SK-N-MC (cell line): Measurements from ENCODE around the gene RAVER2.

Experiments
- EZH2 ChIP-seq: fragments of 200-600 bp; sonication (generic); IDR thresholded peaks from one replicate; pipeline ENCODE4 v1.6.1; 2017; ENCODE audit warnings: antibody characterized with exemption
- POLR2AphosphoS5 ChIP-seq: IDR thresholded peaks from 2 replicates; pipeline ENCODE4 v1.6.1; 2012; ENCODE audit warnings: mild to moderate bottlenecking, low read depth, low read length, borderline replicate concordance

DNA sequence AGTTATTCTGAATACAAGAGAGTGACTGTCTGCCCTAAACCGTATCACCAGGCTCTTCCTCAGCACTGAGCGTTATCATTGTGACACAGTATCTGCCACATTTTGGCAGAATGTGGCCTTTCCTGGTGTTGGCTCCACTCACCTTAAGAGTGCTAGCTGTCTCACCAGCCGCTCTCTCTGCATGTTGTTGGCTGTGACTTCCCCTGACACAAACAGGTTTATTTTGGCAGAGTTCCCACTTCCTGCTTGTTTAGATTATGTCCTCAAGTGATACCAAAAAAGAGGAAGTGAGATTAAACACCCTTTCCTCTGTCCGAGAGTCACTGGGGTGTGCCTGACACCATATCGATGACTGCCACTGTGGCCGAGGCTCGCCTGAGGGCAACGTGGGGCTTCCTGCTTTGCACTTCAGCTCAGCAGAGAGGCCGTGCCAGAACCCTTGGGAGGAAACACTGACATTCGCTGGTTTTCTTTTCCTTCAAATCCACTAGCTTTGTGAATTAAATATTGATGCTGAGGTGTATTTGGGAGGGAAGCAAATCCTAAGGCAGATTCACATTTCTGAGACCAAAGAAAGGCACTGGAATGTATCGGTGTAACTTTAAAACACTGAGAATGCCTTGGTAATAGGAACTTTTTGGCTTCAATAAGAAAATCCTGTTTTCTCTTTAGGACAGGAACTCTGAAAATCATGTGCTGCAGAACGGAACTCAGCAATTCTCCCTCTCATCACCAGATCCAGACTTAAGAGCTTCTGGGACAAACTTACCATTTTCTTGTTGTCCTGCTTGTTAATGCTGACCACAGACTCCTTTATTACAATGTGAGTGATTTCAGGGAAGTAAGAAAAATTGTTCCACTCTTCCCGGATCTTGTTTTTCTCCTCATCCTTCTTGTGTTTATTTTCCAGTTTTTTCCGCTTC lies 119.4 kb downstream of the RAVER2 start:
- no peak for TF ChIP-seq EZH2
- no peak for TF ChIP-seq POLR2AphosphoS5
